AG04449 (cell line): ENCODE measurements around the gene RPRD2.

Experiments used
- CTCF ChIA-PET: fragments of 350-600 bp; formaldehyde crosslinking; extraction: SDS; loops from one replicate; lab custom pipeline; 2021; ENCODE audit warnings: antibody characterized with exemption; lab: Yijun Ruan, JAX
- POLR2A ChIA-PET: fragments of 400-600, 350-600 bp; formaldehyde crosslinking; extraction: SDS; loops from one replicate; lab custom pipeline; 2020; ENCODE audit warnings: antibody characterized with exemption, inconsistent platforms; lab: Yijun Ruan, JAX
- DNase-seq: peaks from one replicate; pipeline ENCODE4 v3.0.0-alpha.2; 2010; ENCODE audit warnings: low read depth, low spot score
- H3K4me3 ChIP-seq: 2 replicates; pipeline ENCODE4 v1.5.1; 2011; ENCODE audit warnings: low read depth, mild to moderate bottlenecking, control low read depth, low read length
- TF ChIP-seq, protein P1 (sequence below): IDR thresholded peaks from one replicate; pipeline ENCODE4 v1.5.1; 2011; ENCODE audit warnings: mild to moderate bottlenecking, moderate library complexity, low read length, control low read depth, inconsistent platforms; ENCODE audit not compliant: insufficient read depth; ENCODE audit errors: missing control alignments

Gene RPRD2

GRCh38 chr1:150487763-150488115, 123.8 kb downstream of the RPRD2 start:
- TF ChIP-seq, protein P1, sequence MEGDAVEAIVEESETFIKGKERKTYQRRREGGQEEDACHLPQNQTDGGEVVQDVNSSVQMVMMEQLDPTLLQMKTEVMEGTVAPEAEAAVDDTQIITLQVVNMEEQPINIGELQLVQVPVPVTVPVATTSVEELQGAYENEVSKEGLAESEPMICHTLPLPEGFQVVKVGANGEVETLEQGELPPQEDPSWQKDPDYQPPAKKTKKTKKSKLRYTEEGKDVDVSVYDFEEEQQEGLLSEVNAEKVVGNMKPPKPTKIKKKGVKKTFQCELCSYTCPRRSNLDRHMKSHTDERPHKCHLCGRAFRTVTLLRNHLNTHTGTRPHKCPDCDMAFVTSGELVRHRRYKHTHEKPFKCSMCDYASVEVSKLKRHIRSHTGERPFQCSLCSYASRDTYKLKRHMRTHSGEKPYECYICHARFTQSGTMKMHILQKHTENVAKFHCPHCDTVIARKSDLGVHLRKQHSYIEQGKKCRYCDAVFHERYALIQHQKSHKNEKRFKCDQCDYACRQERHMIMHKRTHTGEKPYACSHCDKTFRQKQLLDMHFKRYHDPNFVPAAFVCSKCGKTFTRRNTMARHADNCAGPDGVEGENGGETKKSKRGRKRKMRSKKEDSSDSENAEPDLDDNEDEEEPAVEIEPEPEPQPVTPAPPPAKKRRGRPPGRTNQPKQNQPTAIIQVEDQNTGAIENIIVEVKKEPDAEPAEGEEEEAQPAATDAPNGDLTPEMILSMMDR: no peak
- H3K4me3 ChIP-seq: peak overlapping the region; percentile 86
- CTCF ChIA-PET: interaction anchor here (0.5 to 4.1 kb wide), 9 partner anchors 10 to 131 kb away, joined by 3 to 28 read pairs (median 4); partner anchors contain the start of gene FALEC
- POLR2A ChIA-PET: interaction anchor here (1.5 kb wide), 1 partner anchor 28 kb away, joined by 5 read pairs; the partner anchor contains the start of gene FALEC
- DNase-seq: no peak

DNA sequence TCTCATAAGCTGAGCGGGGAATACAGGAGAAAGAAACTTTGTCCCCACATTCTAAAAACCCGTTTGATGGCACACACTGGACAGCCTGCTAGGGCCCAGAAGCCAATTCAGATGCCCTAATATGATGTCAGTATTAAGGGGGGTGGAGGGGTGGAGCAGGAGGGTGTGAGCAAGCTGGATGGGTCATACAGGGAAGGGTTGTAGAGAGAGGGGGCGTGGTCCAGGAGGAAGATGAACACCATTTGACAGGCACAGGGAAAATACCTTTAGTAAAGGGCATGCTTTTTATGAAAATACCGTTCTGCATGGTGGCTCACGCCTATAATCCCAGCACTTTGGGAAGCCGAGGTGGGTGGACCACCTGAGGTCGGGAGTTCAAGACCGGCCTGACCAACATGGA, 129.2 kb downstream of the RPRD2 start:
- TF ChIP-seq, protein P1: no peak
- DNase-seq: no peak
- no peak overlapping the region for H3K4me3 ChIP-seq
- POLR2A ChIA-PET: no interaction called here
- CTCF ChIA-PET: no interaction called here

DNA sequence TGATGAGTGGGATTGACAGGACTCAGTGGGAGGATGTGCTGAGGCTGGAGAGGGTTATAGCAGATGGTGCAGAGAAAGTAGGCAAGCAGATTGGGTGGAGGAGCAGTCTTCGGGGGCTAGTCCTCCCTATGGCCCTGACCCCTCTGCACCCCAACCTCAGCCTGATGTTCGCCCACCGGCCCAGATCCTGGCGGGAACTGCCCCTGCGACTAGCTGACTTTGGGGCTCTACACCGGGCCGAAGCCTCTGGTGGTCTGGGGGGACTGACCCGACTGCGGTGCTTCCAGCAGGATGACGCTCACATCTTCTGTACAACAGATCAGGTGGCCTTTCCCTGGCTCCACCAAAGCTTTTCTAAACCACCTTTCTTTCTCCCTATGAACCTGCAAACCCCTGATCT, 134.4 kb downstream of the RPRD2 start:
- CTCF ChIA-PET: interaction anchor here (1.3 to 2.1 kb wide), 3 partner anchors 15 to 62 kb away, joined by 3 to 5 read pairs (median 4); partner anchors contain the start of gene FALEC
- DNase-seq: no peak
- POLR2A ChIA-PET: interaction anchor here (1.7 kb wide), 1 partner anchor 10 kb away, joined by 6 read pairs; the partner anchor contains the start of gene ECM1
- no peak overlapping the region for H3K4me3 ChIP-seq
- TF ChIP-seq, protein P1: no peak

GRCh38 chr1:150505431-150505830, 141.5 kb downstream of the RPRD2 start:
- TF ChIP-seq, protein P1: no peak
- ChIA-PET POLR2A (no interaction called here), CTCF (interaction anchor here (0.8 to 1.0 kb wide), 2 partner anchors 10 to 13 kb away, joined by 3 read pairs; partner anchors contain the start of gene FALEC)
- DNase-seq: no peak
- no peak overlapping the region for H3K4me3 ChIP-seq

DNA sequence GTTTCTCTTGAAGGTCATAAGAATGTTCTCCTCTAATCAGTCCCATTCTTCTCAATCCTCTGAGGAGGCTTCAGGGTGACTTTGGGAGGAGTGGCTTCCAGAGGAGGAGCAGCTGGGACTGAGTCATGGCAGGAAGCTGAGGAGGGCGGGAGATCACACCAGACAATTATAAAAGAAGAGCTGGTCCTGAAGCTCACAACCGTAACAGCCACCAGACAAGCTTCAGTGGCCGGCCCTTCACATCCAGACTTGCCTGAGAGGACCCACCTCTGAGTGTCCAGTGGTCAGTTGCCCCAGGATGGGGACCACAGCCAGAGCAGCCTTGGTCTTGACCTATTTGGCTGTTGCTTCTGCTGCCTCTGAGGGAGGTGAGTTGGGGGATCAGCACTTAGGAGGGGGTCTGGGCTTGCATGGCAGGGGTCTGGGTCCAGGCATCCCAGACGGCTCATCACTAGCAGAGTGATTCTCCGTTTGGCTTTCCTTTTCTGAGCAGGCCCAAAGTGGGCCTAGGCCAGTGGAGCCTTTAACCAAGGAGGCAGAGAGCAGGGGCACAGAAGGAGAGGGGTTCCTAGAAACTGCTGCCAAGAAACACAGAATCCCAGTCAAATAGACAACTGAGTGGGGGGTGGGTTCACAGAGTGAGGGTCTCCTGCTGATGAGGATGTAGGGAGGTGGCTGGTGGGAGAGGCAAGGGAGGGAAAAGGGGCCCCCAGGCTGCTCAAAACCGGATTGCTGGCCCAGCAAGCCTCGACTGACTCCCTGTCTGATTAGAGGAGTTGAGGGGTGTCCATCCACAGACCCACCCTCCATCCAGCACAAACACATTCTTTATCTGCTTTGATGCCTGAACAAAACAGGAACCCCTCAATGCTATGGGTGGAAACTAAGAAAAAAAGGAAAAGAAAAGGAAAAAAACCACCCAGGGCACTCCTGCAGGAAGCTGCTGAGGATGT, 144.2 kb downstream of the RPRD2 start, which contains the start of gene ECM1:
Gene ECM1, plus strand, starts transcription at position 198 of the 953 bp plus-strand sequence. Its CDS starts 101 bp downstream, at position 299.
- ChIA-PET POLR2A (interaction anchor here (0.6 to 1.6 kb wide), 8 partner anchors 10 to 167 kb away, joined by 3 to 10 read pairs (median 4); partner anchors contain the start of gene MCL1), CTCF (interaction anchor here (0.7 to 2.4 kb wide), 7 partner anchors 24 to 487 kb away, joined by 3 to 15 read pairs (median 3); no protein-coding TSS in a partner anchor)
- peak within 1 kb of the TSS; percentile 64 for H3K4me3 ChIP-seq
- DNase-seq: no peak
- TF ChIP-seq, protein P1: no peak
